Liver (tissue), 3 donors: Measurements from ENCODE around the gene PKD1L1.
"Not testable (repeated sequence)": the region's sequence is repeated elsewhere in the genome, so short reads cannot be mapped to it uniquely, and the experiment has no call there.

ENCODE experiments used
- EGR1 ChIP-seq, 2 donors: IDR thresholded peaks; 2 replicates each; pipeline ENCODE4 v1.6.1; 2016 to 2018; ENCODE audit warnings: antibody characterized with exemption in 2 of 2, low read depth in 2 of 2
- TAF1 ChIP-seq: conservative IDR thresholded peaks from 2 replicates; pipeline ENCODE4 v1.6.1; 2016; ENCODE audit warnings: antibody characterized with exemption, mild to moderate bottlenecking
- YY1 ChIP-seq: IDR thresholded peaks from 2 replicates; pipeline ENCODE4 v1.6.1; 2016; ENCODE audit warnings: antibody characterized with exemption, mild to moderate bottlenecking
- TF ChIP-seq, protein P1 (sequence below): fragments of 150-350 bp; IDR thresholded peaks from 2 replicates; pipeline ENCODE4 v1.5.1; 2017; ENCODE audit warnings: improper control_type of control experiment, low read depth, low read length; ENCODE audit not compliant: missing input control
- donor health status: healthy.
- donor health status: healthy.

DNA sequence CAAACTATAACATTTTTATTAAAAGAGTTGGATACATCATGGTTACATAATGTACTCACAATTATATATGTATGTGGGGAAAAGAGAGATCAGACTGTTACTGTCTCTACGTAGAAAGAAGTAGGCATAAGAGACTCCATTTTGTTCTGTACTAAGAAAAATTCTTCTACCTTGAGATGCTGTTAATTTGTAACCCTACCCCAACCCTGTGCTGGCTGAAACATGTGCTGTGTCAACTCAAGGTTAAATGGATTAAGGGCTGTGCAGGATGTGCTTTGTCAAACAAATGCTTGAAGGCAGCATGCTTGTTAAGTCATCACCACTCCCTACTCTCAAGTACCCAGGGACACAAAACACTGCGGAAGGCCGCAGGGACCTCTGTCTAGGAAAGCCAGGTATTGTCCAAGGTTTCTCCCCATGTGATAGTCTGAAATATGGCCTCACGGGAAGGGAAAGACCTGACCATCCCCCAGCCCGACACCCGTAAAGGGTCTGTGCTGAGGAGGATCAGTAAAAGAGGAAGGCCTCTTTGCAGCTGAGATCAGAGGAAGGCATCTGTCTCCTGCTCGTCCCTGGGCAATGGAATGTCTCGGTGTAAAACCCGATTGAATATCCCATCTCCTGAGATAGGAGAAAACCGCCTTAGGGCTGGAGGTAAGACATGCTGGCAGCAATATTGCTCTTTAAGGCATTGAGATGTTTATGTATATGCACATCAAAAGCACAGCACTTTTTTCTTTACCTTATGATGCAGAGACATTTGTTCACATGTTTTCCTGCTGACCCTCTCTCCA lies 41.5 kb upstream of the PKD1L1 start:
- TF ChIP-seq, protein P1, sequence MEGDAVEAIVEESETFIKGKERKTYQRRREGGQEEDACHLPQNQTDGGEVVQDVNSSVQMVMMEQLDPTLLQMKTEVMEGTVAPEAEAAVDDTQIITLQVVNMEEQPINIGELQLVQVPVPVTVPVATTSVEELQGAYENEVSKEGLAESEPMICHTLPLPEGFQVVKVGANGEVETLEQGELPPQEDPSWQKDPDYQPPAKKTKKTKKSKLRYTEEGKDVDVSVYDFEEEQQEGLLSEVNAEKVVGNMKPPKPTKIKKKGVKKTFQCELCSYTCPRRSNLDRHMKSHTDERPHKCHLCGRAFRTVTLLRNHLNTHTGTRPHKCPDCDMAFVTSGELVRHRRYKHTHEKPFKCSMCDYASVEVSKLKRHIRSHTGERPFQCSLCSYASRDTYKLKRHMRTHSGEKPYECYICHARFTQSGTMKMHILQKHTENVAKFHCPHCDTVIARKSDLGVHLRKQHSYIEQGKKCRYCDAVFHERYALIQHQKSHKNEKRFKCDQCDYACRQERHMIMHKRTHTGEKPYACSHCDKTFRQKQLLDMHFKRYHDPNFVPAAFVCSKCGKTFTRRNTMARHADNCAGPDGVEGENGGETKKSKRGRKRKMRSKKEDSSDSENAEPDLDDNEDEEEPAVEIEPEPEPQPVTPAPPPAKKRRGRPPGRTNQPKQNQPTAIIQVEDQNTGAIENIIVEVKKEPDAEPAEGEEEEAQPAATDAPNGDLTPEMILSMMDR = not testable (repeated sequence)
- TF ChIP-seq YY1; TAF1; EGR1 (IDR thresholded peaks at IDR 0.05; ENCODE audit: low read depth in 2 of 2): not testable (repeated sequence)
